Tibial artery (tissue), 4 donors: ENCODE measurements around the gene XIRP2.

Experiments used
- DNase-seq, 2 donors: peaks; one replicate each; pipeline ENCODE4 v3.0.0-alpha.2; 2019
- H3K27ac ChIP-seq, 2 donors: fragments of 200-600 bp; sonication (generic) in 1 of 2; 1 replicate in 1 of 2; 2 replicates in 1 of 2; pipeline ENCODE4 v1.5.1; 2018 to 2019; ENCODE audit warnings: mild to moderate bottlenecking in 1 of 2
- H3K27me3 ChIP-seq, 2 donors: fragments of 200-600 bp; sonication (generic) in 1 of 2; one replicate each; pipeline versions ENCODE4 v1.5.1 to v1.6.0; 2016 to 2019
- H3K36me3 ChIP-seq, 3 donors: fragments of 200-600 bp; sonication (generic) in 2 of 3; one replicate each; pipeline ENCODE4 v1.5.1; 2016 to 2019; ENCODE audit warnings: mild to moderate bottlenecking in 2 of 3
- H3K4me1 ChIP-seq, 4 donors: fragments of 200-600 bp; sonication (generic) in 2 of 4; 1 replicate in 3 of 4; 2 replicates in 1 of 4; pipeline ENCODE4 v1.5.1; 2016 to 2019
- H3K4me3 ChIP-seq, 2 donors: fragments of 200-600 bp; sonication (generic) in 1 of 2; 1 replicate in 1 of 2; 2 replicates in 1 of 2; pipeline ENCODE4 v1.5.1; 2018 to 2019; ENCODE audit warnings: mild to moderate bottlenecking in 2 of 2
- H3K9me3 ChIP-seq, 3 donors: fragments of 200-600 bp; sonication (generic) in 1 of 3; one replicate each; pipeline ENCODE4 v1.5.1; 2016 to 2019
- CTCF ChIP-seq, 2 experiments: fragments of 200-600 bp in 1 of 2; fragments of 450-650 bp in 1 of 2; IDR thresholded peaks; one replicate each; pipeline ENCODE4 v1.5.1; 2017 to 2019; ENCODE audit warnings: antibody characterized with exemption in 2 of 2, mild to moderate bottlenecking in 1 of 2, moderate library complexity in 1 of 2
- intact Hi-C: fragments of 100-400 bp; cut with DNase I; formaldehyde crosslinking; loops from one replicate; pipeline ENCODE4 v1.15.0; 2023; ENCODE audit warnings: low total_unique reads

XIRP2 gene

GRCh38 chr2:167142554-167142953 is 254.3 kb downstream of the XIRP2 start:
- H3K9me3 ChIP-seq: no peaks in the 10 kb centered on the region
- peaks cover 0 to 33% (median 7%) of the 10 kb centered on the region in 4 donors for H3K4me1 ChIP-seq
- H3K4me3 ChIP-seq: no peak overlapping the region
- intact Hi-C loops: no loop called here
- no peak overlapping the region for H3K27ac ChIP-seq
- TF ChIP-seq CTCF (IDR thresholded peaks at IDR 0.05): no peak
- no peaks in the 10 kb centered on the region for H3K36me3 ChIP-seq
- DNase-seq: no peak
- no peaks in the 10 kb centered on the region for H3K27me3 ChIP-seq

DNA sequence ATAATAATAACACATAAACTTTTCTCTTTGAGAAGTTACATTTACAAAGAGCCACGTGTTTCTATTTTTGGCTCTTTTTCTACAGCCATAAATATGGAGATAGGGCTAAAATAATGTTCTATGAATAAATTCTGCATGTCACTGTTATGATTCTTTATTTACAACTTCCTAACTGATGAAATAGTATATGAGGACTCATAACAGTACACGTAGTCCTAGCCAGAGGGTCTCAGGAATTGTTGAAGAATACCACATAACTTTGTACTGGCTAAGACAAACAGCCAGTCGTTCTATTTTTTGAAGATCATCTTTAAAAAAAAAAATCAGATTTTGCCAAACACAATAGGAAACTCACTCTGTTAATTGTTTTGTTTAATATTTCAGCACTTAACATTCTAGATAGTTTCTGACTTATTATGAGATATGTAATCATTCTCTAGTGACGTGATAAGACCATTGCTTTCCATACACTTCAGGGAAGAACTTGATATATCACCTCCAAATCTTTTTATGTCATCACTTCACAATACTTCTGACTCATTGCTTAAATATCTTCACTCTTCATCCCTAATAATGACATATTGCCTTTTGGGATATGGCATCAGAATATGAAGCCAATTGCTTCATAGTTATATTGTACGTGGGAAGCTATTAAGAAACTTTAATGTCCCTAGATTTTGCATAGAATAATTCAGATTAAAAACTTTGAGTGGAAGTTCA is 256.1 kb downstream of the XIRP2 start:
- intact Hi-C loops: no loop called here
- H3K4me3 ChIP-seq: no peak overlapping the region
- H3K36me3 ChIP-seq: no peaks in the 10 kb centered on the region
- no peak for DNase-seq
- no peak overlapping the region for H3K27ac ChIP-seq
- no peak for TF ChIP-seq CTCF (IDR thresholded peaks at IDR 0.05)
- no peaks in the 10 kb centered on the region for H3K27me3 ChIP-seq
- H3K9me3 ChIP-seq: no peaks in the 10 kb centered on the region
- peaks cover 0 to 33% (median 7%) of the 10 kb centered on the region in 4 donors for H3K4me1 ChIP-seq

DNA sequence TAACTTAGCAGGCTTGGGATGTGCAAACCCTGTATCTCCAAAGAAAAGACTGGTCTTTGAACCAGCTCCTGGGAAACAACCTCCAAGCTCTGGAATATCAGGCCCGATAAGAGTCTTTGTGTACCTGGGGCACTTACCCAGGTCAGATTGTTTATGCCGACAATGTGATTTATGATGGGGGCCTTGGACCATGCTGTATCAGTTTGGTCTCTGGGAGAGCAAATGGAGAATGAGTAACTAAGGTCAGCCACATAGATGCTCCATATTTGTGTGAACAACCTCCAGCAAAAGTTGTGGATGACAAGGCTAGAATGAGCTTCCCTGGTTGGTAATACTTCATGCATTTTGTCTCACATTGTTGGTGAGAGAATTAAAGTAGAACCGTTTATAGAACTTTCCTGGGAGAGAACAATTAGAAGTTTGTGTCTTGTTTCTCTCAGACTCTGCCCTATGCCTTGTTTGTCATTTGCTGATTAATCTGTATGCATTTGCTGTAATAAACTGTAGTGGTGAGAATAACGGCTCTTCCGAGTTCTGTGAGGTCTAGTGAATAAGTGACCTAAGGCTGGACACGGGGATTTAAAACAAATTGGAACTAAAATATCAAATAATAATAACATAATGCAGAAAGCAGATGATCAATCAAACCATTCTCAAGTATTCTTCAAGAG is 259.1 kb downstream of the XIRP2 start:
- no peak for DNase-seq
- H3K27ac ChIP-seq: no peak overlapping the region
- no peaks in the 10 kb centered on the region for H3K27me3 ChIP-seq
- peaks cover 0 to 13% (median 1%) of the 10 kb centered on the region in 4 donors for H3K4me1 ChIP-seq
- H3K36me3 ChIP-seq: no peaks in the 10 kb centered on the region
- intact Hi-C loops: no loop called here
- H3K9me3 ChIP-seq: no peaks in the 10 kb centered on the region
- no peak for TF ChIP-seq CTCF (IDR thresholded peaks at IDR 0.05)
- no peak overlapping the region for H3K4me3 ChIP-seq

DNA sequence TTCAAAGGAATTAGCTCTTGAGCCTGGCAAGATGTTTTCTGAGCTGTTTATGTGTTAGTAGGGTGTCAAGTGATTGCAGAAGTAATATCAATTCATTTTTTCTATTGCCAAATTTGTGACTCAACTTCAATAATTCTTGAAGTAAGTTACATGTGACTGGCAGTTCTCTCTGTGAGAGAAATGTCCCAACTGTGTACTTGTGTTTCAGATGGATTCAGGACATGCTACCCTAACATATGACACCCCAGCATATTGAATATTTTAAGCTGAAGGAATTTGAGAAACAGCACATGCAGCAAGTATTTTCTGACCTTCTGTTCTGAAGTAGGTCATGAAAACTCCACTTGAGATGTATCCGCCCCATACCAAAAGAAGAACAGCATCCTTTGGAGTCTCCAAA is 263.6 kb downstream of the XIRP2 start:
- Histone ChIP-seq H3K4me1 (no peaks in the 10 kb centered on the region), H3K27me3 (no peaks in the 10 kb centered on the region), H3K9me3 (no peaks in the 10 kb centered on the region), H3K27ac (no peak overlapping the region), H3K36me3 (no peaks in the 10 kb centered on the region), H3K4me3 (no peak overlapping the region)
- no peak for TF ChIP-seq CTCF (IDR thresholded peaks at IDR 0.05)
- no peak for DNase-seq
- intact Hi-C loops: no loop called here

DNA sequence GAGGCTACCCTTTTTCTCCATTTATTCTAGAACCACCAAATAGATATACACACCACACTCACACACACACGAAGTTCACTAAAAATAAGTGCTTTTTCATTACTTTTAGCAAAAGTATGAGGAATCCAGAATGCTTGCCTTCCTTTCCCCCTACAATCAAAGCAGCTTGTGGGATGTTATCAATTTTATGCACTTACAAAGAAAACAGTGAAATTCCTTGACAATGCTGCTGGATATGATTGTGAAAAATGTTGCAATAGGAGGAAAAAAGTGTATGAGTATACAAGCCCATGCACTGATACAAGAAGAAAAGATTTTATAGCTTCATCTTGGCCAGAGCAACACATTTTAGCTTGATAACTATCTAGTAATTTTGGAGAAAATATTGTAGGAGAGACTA is 269.2 kb downstream of the XIRP2 start:
- Histone ChIP-seq H3K27me3 (no peaks in the 10 kb centered on the region), H3K4me1 (no peaks in the 10 kb centered on the region), H3K9me3 (peaks cover 0 to 4% (median 0%) of the 10 kb centered on the region in 3 donors), H3K27ac (no peak overlapping the region), H3K36me3 (no peaks in the 10 kb centered on the region), H3K4me3 (no peak overlapping the region)
- intact Hi-C loops: no loop called here
- no peak for DNase-seq
- TF ChIP-seq CTCF (IDR thresholded peaks at IDR 0.05): no peak
